ENCODE data around the gene FGF12. TPM values are rescaled to one million over a fixed set of nuclear protein-coding genes. Genes with fewer than 3 reads are reported as not detected.

FGF12 gene
- total RNA-seq, 4 donors from 2014 or later, result 1.0 to 4.4 (median 1.3) TPM; not detected in 1

DNA sequence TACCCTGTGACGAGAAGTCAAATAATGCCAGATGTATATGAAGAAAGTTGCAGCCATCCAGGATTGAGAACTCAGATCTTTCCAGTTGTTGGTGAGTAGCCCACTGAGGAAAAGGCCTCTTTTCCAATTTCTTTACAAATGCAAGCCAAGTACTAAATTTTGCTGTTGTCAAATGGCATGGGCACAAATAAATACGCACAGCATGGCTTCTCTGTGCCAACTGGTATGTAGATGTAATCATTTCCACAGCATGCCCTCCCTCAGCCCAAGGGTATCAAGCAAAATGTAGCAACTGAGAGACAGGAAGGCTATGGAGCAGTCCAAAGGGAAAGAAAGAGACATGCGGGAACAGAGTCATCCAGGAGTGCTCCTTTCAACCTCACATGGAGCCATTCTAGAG, 105.4 kb downstream of the FGF12 start:
- Histone ChIP-seq H3K27ac (no peak overlapping the region), H3K9me3 (no peaks in the 10 kb centered on the region), H3K4me3 (no peak overlapping the region), H3K36me3 (no peaks in the 10 kb centered on the region), H3K4me1 (no peaks in the 10 kb centered on the region), H3K27me3 (no peaks in the 10 kb centered on the region)
- TF ChIP-seq, protein P1, sequence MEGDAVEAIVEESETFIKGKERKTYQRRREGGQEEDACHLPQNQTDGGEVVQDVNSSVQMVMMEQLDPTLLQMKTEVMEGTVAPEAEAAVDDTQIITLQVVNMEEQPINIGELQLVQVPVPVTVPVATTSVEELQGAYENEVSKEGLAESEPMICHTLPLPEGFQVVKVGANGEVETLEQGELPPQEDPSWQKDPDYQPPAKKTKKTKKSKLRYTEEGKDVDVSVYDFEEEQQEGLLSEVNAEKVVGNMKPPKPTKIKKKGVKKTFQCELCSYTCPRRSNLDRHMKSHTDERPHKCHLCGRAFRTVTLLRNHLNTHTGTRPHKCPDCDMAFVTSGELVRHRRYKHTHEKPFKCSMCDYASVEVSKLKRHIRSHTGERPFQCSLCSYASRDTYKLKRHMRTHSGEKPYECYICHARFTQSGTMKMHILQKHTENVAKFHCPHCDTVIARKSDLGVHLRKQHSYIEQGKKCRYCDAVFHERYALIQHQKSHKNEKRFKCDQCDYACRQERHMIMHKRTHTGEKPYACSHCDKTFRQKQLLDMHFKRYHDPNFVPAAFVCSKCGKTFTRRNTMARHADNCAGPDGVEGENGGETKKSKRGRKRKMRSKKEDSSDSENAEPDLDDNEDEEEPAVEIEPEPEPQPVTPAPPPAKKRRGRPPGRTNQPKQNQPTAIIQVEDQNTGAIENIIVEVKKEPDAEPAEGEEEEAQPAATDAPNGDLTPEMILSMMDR (IDR thresholded peaks at IDR 0.05), result no peak
- no peak for TF ChIP-seq POLR2A (IDR thresholded peaks at IDR 0.05)
- intact Hi-C loops (cut with DNase I; ENCODE audit: low total_unique reads), result no loop called here
- no peak for DNase-seq

DNA sequence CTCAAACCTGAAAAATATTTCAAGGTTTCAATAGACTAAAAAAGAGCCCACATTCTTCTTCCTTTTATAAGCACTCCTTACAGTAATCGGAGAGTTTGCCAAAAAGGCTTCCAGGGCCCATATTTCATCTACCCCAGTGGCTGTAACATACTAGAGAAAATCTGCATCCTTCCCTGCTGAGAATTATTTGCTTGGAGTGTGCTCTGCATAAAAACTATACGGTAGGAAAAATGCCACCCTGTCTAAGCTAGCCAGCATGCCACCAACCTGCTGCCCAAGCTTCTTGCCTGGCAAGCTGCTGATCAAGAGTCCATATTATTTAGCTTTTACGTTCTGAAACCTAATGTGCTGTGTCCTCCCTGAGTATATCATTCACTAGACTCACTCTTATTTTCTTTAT, 107.1 kb downstream of the FGF12 start:
- no peak for TF ChIP-seq POLR2A (IDR thresholded peaks at IDR 0.05)
- TF ChIP-seq, protein P1 (IDR thresholded peaks at IDR 0.05), result no peak
- DNase-seq, result no peak
- Histone ChIP-seq H3K4me1 (no peaks in the 10 kb centered on the region), H3K36me3 (no peaks in the 10 kb centered on the region), H3K4me3 (no peak overlapping the region), H3K27me3 (no peaks in the 10 kb centered on the region), H3K27ac (no peak overlapping the region), H3K9me3 (no peaks in the 10 kb centered on the region)
- intact Hi-C loops (cut with DNase I; ENCODE audit: low total_unique reads), result no loop called here

DNA sequence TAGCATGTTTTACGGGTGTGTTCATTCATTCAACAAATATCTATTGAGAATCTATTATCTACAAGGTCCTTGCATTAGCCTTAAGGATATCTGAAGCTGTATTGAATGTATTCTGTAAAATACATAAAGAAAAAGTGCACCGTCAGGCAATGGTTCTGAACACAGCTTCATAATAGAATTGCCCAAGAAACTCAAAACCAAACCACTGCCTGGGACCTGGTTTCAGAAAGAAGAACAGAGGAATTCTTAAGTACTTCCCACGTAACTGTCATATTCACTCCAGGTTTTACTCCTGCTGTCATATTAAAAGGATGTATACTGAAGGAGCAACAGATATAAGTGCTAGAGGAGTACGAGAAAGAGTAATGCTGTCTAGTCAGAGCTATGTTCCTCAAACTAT, 115.9 kb downstream of the FGF12 start:
- intact Hi-C loops (cut with DNase I; ENCODE audit: low total_unique reads), result no loop called here
- Histone ChIP-seq H3K27ac (no peak overlapping the region), H3K9me3 (no peaks in the 10 kb centered on the region)

DNA sequence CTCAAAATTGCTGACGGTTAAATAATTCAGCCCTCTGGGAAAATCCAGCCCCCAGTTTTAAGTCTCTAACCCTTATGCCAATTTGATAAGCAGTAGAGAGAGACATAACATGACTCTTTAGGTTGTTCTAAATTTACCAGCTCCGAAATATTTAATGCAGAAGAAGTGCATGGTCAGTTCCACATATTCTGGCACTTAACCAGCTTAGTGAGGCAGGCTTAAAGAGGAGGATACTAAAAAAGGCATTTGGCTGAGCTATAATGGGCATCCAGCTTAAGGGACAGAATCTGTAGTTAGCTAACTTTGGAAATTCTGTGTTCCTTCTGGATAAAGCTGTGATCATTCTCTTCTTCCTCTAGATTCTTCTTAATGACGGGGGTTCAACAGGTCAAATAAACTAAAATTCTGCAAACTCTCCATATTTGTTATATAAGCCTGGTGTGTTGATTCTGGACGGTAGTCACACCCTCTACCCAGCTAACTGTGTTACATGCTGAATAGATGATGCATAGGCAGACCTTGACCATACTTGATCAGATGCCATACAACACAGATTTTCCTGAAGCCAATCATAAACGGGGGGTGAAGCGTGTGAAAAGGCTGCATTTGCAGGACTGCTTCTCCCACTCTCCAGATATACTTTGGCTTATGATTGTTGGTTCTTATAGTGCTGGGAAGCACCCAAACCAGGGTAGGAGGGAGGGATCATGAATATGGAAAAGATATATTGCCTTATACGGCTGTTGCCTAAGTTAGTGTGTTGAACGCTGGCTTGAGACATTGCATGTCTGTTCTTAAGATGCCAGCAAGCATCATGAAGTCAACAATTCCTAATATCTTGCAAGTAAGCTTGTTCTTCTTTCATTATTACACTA, 118.4 kb downstream of the FGF12 start:
- Histone ChIP-seq H3K27me3 (no peaks in the 10 kb centered on the region), H3K4me1 (no peaks in the 10 kb centered on the region), H3K9me3 (no peaks in the 10 kb centered on the region), H3K4me3 (no peak overlapping the region), H3K27ac (no peak overlapping the region), H3K36me3 (no peaks in the 10 kb centered on the region)
- DNase-seq, result no peak
- no peak for TF ChIP-seq POLR2A (IDR thresholded peaks at IDR 0.05)
- TF ChIP-seq, protein P1 (IDR thresholded peaks at IDR 0.05), result no peak
- intact Hi-C loops (cut with DNase I; ENCODE audit: low total_unique reads), result no loop called here

More for the DNA sequence above, 115.9 kb downstream of the FGF12 start:
- Histone ChIP-seq H3K4me1 (no peaks in the 10 kb centered on the region), H3K4me3 (no peak overlapping the region), H3K36me3 (no peaks in the 10 kb centered on the region), H3K27me3 (no peaks in the 10 kb centered on the region)
- TF ChIP-seq POLR2A (IDR thresholded peaks at IDR 0.05), result no peak
- TF ChIP-seq, protein P1 (IDR thresholded peaks at IDR 0.05), result no peak
- no peak for DNase-seq

DNA sequence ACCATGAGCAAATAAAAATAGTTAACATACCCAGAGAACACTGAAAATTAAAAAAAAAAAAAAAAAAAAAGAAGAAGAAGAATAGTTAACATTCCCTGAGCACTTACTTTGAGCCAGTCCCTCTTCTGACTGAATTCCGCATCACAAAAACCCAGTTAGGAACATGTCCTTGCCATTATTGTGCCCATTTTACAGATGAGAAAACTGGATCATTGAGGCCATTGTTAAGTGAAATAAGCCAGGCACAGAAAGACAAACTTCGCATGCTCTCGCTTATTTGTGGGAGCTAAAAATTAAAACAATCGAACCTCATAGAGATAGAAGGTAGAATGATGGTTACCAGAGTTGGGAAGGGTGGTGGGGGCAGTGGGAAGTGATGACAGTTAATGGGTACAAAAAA, 119.5 kb downstream of the FGF12 start:
- Histone ChIP-seq H3K36me3 (no peaks in the 10 kb centered on the region), H3K4me3 (no peak overlapping the region), H3K9me3 (no peaks in the 10 kb centered on the region), H3K4me1 (no peaks in the 10 kb centered on the region), H3K27me3 (no peaks in the 10 kb centered on the region), H3K27ac (no peak overlapping the region)
- no peak for TF ChIP-seq POLR2A (IDR thresholded peaks at IDR 0.05)
- TF ChIP-seq, protein P1 (IDR thresholded peaks at IDR 0.05), result no peak
- intact Hi-C loops (cut with DNase I; ENCODE audit: low total_unique reads), result no loop called here
- DNase-seq, result no peak
